ENCODE data around the gene ATP2A1.
A peak's percentile ranks its signal among the peaks of the same experiment; 100 is the strongest.
"Not testable (repeated sequence)": the region's sequence is repeated elsewhere in the genome, so short reads cannot be mapped to it uniquely, and the experiment has no call there.

ATP2A1 gene

DNA sequence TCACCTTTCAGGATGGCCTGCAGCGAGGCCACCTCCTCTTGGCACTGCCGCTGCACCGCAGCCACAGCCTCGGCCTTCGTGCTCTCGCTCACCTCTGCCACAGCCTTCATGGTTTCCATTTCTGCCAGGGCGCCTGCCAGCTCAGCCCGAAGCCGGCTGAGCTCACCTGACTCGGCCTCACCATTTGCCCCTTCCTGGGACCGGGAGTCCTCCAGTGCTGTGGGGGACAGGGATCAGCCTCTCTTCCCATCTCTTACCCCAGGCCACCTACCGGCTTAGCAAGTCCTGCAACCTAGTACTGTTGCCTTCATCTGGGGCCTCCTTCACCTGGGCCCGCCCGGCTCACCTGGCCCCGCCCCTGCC, 46.1 kb downstream of the ATP2A1 start:
- peak; percentile 35 for TF ChIP-seq CTCF (IDR thresholded peaks at IDR 0.05; ENCODE audit: low read length)
- TF ChIP-seq EZH2phosphoT487 (IDR thresholded peaks at IDR 0.05; ENCODE audit: low read length) = no peak
- Histone ChIP-seq H3K4me3 (ENCODE audit: low read length) (peak overlapping the region; percentile 87), H3F3A (ENCODE audit: insufficient read depth, low read length) (peaks cover 21% of the 10 kb centered on the region), H3K4me1 (ENCODE audit: low read length) (peaks cover 16% of the 10 kb centered on the region), H3K9ac (ENCODE audit: low read length) (peak overlapping the region; percentile 73), H3K36me3 (replicated peaks; ENCODE audit: insufficient read depth, low read length) (peaks cover 3% of the 10 kb centered on the region; the same call in 1 of the 2 replicates), H2AFZ (ENCODE audit: low read length) (peak overlapping the region; percentile 95), H3K9me2 (replicated peaks; ENCODE audit: insufficient read depth, low read length) (no peaks in the 10 kb centered on the region), H3K27ac (ENCODE audit: low read length) (peak overlapping the region; percentile 93), H3K4me2 (ENCODE audit: low read depth, low read length) (peak overlapping the region; percentile 100), H3K27me3 (replicated peaks; ENCODE audit: insufficient read depth, low read length) (no peaks in the 10 kb centered on the region), H4K20me1 (ENCODE audit: insufficient read depth, low read length) (no peaks in the 10 kb centered on the region), H3K79me2 (ENCODE audit: low read length) (peaks cover 21% of the 10 kb centered on the region), H3K9me3 (replicated peaks; ENCODE audit: insufficient read depth, low read length) (no peaks in the 10 kb centered on the region)
- DNase-seq = no peak

GRCh38 chr16:28924762-28925385, 46.6 kb downstream of the ATP2A1 start, which contains the start of gene RABEP2:
TSS of gene RABEP2 (minus strand) at chr16:28925238. CDS start at chr16:28925163, 75 bp downstream.
- DNase-seq = peak; percentile 94
- peak within 1 kb of the TSS; percentile 95 for H2AFZ ChIP-seq (ENCODE audit: low read length)
- TF ChIP-seq EZH2phosphoT487 (IDR thresholded peaks at IDR 0.05; ENCODE audit: low read length) = no peak
- no peak for TF ChIP-seq CTCF (IDR thresholded peaks at IDR 0.05; ENCODE audit: low read length)
- TF ChIP-seq EZH2 (optimal IDR thresholded peaks at IDR 0.05; ENCODE audit: low read depth, low read length) = no peak
- H4K20me1 ChIP-seq (ENCODE audit: insufficient read depth, low read length) = no peaks in the 10 kb centered on the region
- peak within 1 kb of the TSS; percentile 95 for H3K9ac ChIP-seq (ENCODE audit: low read length)
- no peaks in the 10 kb centered on the region for H3K27me3 ChIP-seq (replicated peaks; ENCODE audit: insufficient read depth, low read length)
- no peaks in the 10 kb centered on the region for H3K9me3 ChIP-seq (replicated peaks; ENCODE audit: insufficient read depth, low read length)
- H3K4me3 ChIP-seq (ENCODE audit: low read length) = peak within 1 kb of the TSS; percentile 87
- peaks cover 21% of the 10 kb centered on the region for H3F3A ChIP-seq (ENCODE audit: insufficient read depth, low read length)
- no peaks in the 10 kb centered on the region for H3K9me2 ChIP-seq (replicated peaks; ENCODE audit: insufficient read depth, low read length)
- peak within 1 kb of the TSS; percentile 100 for H3K4me2 ChIP-seq (ENCODE audit: low read depth, low read length)
- peak within 1 kb of the TSS; percentile 93 for H3K27ac ChIP-seq (ENCODE audit: low read length)
- H3K79me2 ChIP-seq (ENCODE audit: low read length) = peaks cover 21% of the 10 kb centered on the region
- peaks cover 16% of the 10 kb centered on the region for H3K4me1 ChIP-seq (ENCODE audit: low read length)
- H3K36me3 ChIP-seq (replicated peaks; ENCODE audit: insufficient read depth, low read length) = peaks cover 3% of the 10 kb centered on the region; the same call in 1 of the 2 replicates

GRCh38 chr16:28925386-28926228, 47.3 kb downstream of the ATP2A1 start:
- TF ChIP-seq CTCF (IDR thresholded peaks at IDR 0.05; ENCODE audit: low read length) = no peak
- no peak for TF ChIP-seq EZH2 (optimal IDR thresholded peaks at IDR 0.05; ENCODE audit: low read depth, low read length)
- no peak for TF ChIP-seq EZH2phosphoT487 (IDR thresholded peaks at IDR 0.05; ENCODE audit: low read length)
- peaks cover 16% of the 10 kb centered on the region for H3K4me1 ChIP-seq (ENCODE audit: low read length)
- H4K20me1 ChIP-seq (ENCODE audit: insufficient read depth, low read length) = no peaks in the 10 kb centered on the region
- peaks cover 21% of the 10 kb centered on the region for H3K79me2 ChIP-seq (ENCODE audit: low read length)
- DNase-seq = peak; percentile 67
- no peaks in the 10 kb centered on the region for H3K9me2 ChIP-seq (replicated peaks; ENCODE audit: insufficient read depth, low read length)
- peaks cover 3% of the 10 kb centered on the region; the same call in 1 of the 2 replicates for H3K36me3 ChIP-seq (replicated peaks; ENCODE audit: insufficient read depth, low read length)
- peaks cover 21% of the 10 kb centered on the region for H3F3A ChIP-seq (ENCODE audit: insufficient read depth, low read length)
- peak overlapping the region; percentile 87 for H3K4me3 ChIP-seq (ENCODE audit: low read length)
- H2AFZ ChIP-seq (ENCODE audit: low read length) = peak overlapping the region; percentile 81
- H3K27me3 ChIP-seq (replicated peaks; ENCODE audit: insufficient read depth, low read length) = no peaks in the 10 kb centered on the region
- no peaks in the 10 kb centered on the region for H3K9me3 ChIP-seq (replicated peaks; ENCODE audit: insufficient read depth, low read length)
- H3K4me2 ChIP-seq (ENCODE audit: low read depth, low read length) = peak overlapping the region; percentile 97
- peak overlapping the region; percentile 93 for H3K27ac ChIP-seq (ENCODE audit: low read length)
- H3K9ac ChIP-seq (ENCODE audit: low read length) = peak overlapping the region; percentile 95

DNA sequence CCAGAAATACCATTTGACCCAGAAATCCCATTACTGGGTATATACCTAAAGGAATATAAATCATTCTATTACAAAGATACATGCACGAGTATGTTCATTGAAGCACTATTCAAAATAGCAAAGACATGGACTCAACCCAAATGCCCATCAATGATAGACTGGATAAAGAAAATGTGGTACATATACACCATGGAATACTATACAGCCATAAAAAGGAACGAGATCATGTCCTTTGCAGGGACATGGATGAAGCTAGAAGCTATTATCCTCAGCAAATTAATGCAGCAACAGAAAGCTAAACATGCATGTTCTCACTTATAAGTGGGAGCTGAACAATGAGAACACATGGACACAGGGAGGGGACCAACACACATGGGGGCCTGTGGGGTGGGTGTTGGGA, 48.0 kb downstream of the ATP2A1 start:
- Histone ChIP-seq H3K4me2 (ENCODE audit: low read depth, low read length) (peak overlapping the region; percentile 97; the same call in 1 of the 2 replicates), H3F3A (ENCODE audit: insufficient read depth, low read length) (peaks cover 21% of the 10 kb centered on the region), H3K79me2 (ENCODE audit: low read length) (peaks cover 18% of the 10 kb centered on the region), H3K4me1 (ENCODE audit: low read length) (peaks cover 16% of the 10 kb centered on the region)
- not testable (repeated sequence) for H2AFZ ChIP-seq (ENCODE audit: low read length); H3K4me3 ChIP-seq (ENCODE audit: low read length); DNase-seq; H3K9ac ChIP-seq (ENCODE audit: low read length); H3K36me3 ChIP-seq (replicated peaks; ENCODE audit: insufficient read depth, low read length); H3K27ac ChIP-seq (ENCODE audit: low read length); H3K9me2 ChIP-seq (replicated peaks; ENCODE audit: insufficient read depth, low read length); H3K27me3 ChIP-seq (replicated peaks; ENCODE audit: insufficient read depth, low read length); H3K9me3 ChIP-seq (replicated peaks; ENCODE audit: insufficient read depth, low read length); H4K20me1 ChIP-seq (ENCODE audit: insufficient read depth, low read length)

Measured in MM.1S (cell line).